NCI-H2227 (cell line): ENCODE data around the gene DES.

ENCODE experiments used
- DNase-seq: peaks from one replicate; lab custom pipeline; 2025; ENCODE audit not compliant: unreplicated experiment; lab: John Stamatoyannopoulos, UW

Gene DES

DNA sequence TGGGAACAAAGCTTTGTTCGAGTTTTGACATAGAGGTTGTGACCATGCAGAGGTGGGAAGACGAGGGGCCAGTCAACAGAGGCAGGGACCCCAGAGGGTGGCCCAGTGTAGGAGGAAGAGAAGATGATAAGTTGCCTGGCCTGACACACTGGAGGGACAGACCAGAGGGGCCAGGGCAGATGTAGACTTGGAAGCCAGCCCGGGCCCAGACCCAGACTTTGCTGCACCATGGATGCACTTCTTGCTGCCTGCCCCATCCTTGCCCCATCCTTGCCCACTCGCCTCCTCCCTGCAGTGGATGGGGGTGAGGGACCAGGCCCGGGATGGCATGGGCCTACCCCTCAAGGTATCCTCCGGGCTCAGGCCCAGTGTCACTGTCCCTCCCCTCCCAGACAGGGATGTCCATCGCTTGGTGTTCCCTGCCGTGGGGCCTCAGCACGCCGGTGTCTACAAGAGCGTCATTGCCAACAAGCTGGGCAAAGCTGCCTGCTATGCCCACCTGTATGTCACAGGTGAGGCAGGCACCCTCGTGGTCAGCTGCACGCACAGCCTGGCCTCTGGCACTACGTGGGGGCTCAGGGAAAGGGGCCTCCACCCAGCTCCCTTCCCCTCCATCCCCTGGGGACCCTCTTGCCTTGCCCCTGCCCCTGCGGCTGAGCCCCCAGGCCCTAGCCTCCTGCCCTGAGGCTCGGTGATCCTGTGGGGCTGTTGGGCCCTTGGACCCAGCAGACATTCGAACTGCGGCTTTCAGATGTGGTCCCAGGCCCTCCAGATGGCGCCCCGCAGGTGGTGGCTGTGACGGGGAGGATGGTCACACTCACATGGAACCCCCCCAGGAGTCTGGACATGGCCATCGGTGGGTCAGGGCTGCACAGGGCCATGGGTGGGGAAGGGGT is 53.5 kb downstream of the DES start:
- no peak for DNase-seq

GRCh38 chr2:219472629-219473187 is 54.5 kb downstream of the DES start:
- no peak for DNase-seq

DNA sequence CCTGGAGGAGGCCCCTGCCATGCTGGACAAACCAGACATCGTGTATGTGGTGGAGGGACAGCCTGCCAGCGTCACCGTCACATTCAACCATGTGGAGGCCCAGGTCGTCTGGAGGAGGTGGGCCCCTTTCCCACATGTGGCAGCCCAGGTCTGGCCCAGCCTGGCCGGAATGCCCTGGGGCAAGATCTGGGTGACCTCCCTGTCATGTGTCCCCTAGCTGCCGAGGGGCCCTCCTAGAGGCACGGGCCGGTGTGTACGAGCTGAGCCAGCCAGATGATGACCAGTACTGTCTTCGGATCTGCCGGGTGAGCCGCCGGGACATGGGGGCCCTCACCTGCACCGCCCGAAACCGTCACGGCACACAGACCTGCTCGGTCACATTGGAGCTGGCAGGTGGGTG is 55.3 kb downstream of the DES start:
- DNase-seq = no peak

- DNase-seq = no peak
Observed at GRCh38 chr2:219474285-219475060, 56.3 kb downstream of the DES start.

DNA sequence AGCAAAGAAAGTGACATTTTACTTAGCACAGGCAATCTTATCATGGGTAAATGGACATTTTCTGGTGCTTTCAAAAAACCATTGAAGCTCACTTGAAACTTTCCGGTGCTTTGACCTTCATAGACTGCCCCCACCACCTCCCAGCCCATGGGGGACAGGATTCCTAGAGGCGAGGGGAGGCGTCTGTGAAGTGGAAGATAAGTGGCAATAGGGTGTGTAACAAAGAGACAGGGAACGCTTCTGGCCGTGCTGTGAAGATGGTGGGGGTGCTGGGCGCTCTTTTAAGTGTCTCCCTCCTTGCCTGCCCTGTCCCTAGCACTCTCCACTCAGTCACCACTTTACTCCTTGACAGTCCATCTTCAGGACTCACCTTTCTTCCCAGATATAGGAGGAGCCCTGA is 57.1 kb downstream of the DES start:
- DNase-seq = peak; percentile 20

DNA sequence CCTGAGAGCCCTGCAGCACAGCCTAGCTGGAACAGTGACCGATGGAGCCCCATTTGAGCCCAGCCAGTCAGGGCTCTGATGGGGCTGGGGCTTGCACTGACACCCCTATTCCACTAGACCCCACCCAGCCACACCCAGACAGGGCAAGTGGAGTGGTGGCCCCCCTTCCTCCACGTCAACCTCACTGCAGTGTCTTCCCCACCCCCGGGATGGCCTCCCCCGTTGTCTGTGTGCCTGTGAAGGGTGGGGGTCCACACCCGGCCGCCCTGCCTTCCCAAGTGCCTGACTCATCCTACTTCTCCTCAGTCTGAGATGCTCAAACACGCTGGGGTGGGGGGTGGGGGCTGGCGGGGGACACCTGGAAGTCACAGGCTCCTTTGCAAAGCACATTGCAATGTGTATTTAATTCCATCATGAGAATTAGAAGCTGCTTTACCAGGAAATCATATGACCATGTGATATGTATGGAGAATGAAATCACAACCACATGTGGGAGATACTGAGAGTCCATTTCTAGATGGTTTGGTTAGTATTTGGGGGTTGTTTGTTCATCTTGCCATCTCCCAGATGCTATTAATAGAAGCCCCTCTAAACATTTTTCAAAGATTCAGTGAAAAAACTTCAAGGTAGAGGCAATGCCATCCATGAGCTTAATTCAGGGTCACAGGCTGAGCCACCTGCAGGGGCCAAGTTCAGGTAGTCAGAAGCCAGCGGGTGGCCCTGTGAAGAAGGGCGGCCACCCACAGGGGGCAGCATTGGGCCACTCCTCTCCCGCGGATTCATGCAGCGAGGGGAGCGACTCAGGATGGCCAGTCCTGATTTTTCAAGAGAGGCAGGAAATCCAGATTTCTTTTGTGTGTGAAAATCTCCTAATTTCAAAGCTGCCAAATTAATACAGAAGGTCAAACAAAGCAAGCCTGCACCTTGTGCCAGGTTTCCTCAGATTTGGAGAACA is 57.8 kb downstream of the DES start:
- peak; percentile 79 for DNase-seq
